Activated T-helper 2 cell treated with anti-CD3 and anti-CD28 coated beads, Interferon-gamma antibody, Interleukin-2, Interleukin-4, amounts not matched to agents 10 μg/mL and 5 μg/mL and 100 μg/mL, durations not matched to agents 14 hours and 24 hours and 36 hours (primary cell): ENCODE measurements around the gene SLC6A6. TPM values are rescaled to one million over a fixed set of nuclear protein-coding genes. Genes with fewer than 3 reads are reported as not detected.

Source experiments
- DNase-seq: peaks from one replicate; pipeline ENCODE4 v3.0.0; 2021; ENCODE audit warnings: low spot score
- H3K27ac Mint-ChIP-seq: one replicate; pipeline ENCODE4 v1.8.0; 2021; ENCODE audit warnings: mixed read lengths
- H3K27me3 Mint-ChIP-seq: one replicate; pipeline ENCODE4 v1.8.0; 2021; ENCODE audit warnings: low read depth, mixed read lengths
- H3K36me3 Mint-ChIP-seq: one replicate; pipeline ENCODE4 v1.8.0; 2021; ENCODE audit warnings: low read depth, mixed read lengths
- H3K4me1 Mint-ChIP-seq: one replicate; pipeline ENCODE4 v1.8.0; 2021; ENCODE audit warnings: low read depth, mixed read lengths
- H3K4me3 Mint-ChIP-seq: one replicate; pipeline ENCODE4 v1.8.0; 2021; ENCODE audit warnings: low read depth, mild to moderate bottlenecking, moderate library complexity, mixed read lengths
- H3K9me3 Mint-ChIP-seq: one replicate; pipeline ENCODE4 v1.8.0; 2021; ENCODE audit warnings: mixed read lengths
- intact Hi-C: fragments of 100-400 bp; cut with micrococcal nuclease; formaldehyde crosslinking; loops from one replicate; pipeline ENCODE4 v1.15.1; 2023
- total RNA-seq: library from RNA; stranded (reverse); gene quantifications from 2 replicates; pipeline ENCODE4 v1.2.3, GENCODE V29; 2022

The SLC6A6 gene
- total RNA-seq, 1 donor from 2014 or later: 55.8 TPM

GRCh38 chr3:14366915-14367823, 35.2 kb upstream of the SLC6A6 start:
- peaks cover 3% of the 10 kb centered on the region for H3K27me3 Mint-ChIP-seq
- no peaks in the 10 kb centered on the region for H3K36me3 Mint-ChIP-seq
- no peaks in the 10 kb centered on the region for H3K9me3 Mint-ChIP-seq
- H3K4me1 Mint-ChIP-seq: no peaks in the 10 kb centered on the region
- H3K27ac Mint-ChIP-seq: no peak overlapping the region
- no peak overlapping the region for H3K4me3 Mint-ChIP-seq
- DNase-seq: no peak
- intact Hi-C loops: no loop called here

GRCh38 chr3:14368146-14368545, 34.3 kb upstream of the SLC6A6 start:
- intact Hi-C loops: no loop called here
- no peak overlapping the region for H3K27ac Mint-ChIP-seq
- H3K36me3 Mint-ChIP-seq: no peaks in the 10 kb centered on the region
- no peaks in the 10 kb centered on the region for H3K4me1 Mint-ChIP-seq
- H3K27me3 Mint-ChIP-seq: peaks cover 3% of the 10 kb centered on the region
- no peaks in the 10 kb centered on the region for H3K9me3 Mint-ChIP-seq
- DNase-seq: no peak
- no peak overlapping the region for H3K4me3 Mint-ChIP-seq

GRCh38 chr3:14368885-14369284, 33.5 kb upstream of the SLC6A6 start:
- no peak overlapping the region for H3K27ac Mint-ChIP-seq
- intact Hi-C loops: no loop called here
- no peak for DNase-seq
- H3K4me3 Mint-ChIP-seq: no peak overlapping the region
- peaks cover 3% of the 10 kb centered on the region for H3K27me3 Mint-ChIP-seq
- H3K36me3 Mint-ChIP-seq: no peaks in the 10 kb centered on the region
- no peaks in the 10 kb centered on the region for H3K4me1 Mint-ChIP-seq
- no peaks in the 10 kb centered on the region for H3K9me3 Mint-ChIP-seq

GRCh38 chr3:14369675-14370669, 32.4 kb upstream of the SLC6A6 start:
- Mint-ChIP-seq H3K9me3 (no peaks in the 10 kb centered on the region), H3K36me3 (no peaks in the 10 kb centered on the region), H3K4me3 (no peak overlapping the region), H3K27ac (no peak overlapping the region), H3K4me1 (no peaks in the 10 kb centered on the region), H3K27me3 (peaks cover 2% of the 10 kb centered on the region)
- intact Hi-C loops: no loop called here
- no peak for DNase-seq

GRCh38 chr3:14370720-14371572, 31.5 kb upstream of the SLC6A6 start:
- no peak overlapping the region for H3K27ac Mint-ChIP-seq

GRCh38 chr3:14371573-14372474, 30.6 kb upstream of the SLC6A6 start:
- intact Hi-C loops: no loop called here
- Mint-ChIP-seq H3K27ac (no peak overlapping the region), H3K4me1 (no peaks in the 10 kb centered on the region), H3K4me3 (no peak overlapping the region), H3K27me3 (peaks cover 1% of the 10 kb centered on the region), H3K36me3 (no peaks in the 10 kb centered on the region), H3K9me3 (no peaks in the 10 kb centered on the region)
- DNase-seq: no peak

More at GRCh38 chr3:14370720-14371572, 31.5 kb upstream of the SLC6A6 start:
- Mint-ChIP-seq H3K36me3 (no peaks in the 10 kb centered on the region), H3K4me1 (no peaks in the 10 kb centered on the region), H3K27me3 (peaks cover 1% of the 10 kb centered on the region), H3K9me3 (no peaks in the 10 kb centered on the region), H3K4me3 (no peak overlapping the region)
- intact Hi-C loops: no loop called here
- no peak for DNase-seq

- intact Hi-C loops: no loop called here
- Mint-ChIP-seq H3K4me3 (no peak overlapping the region), H3K36me3 (no peaks in the 10 kb centered on the region), H3K27me3 (no peaks in the 10 kb centered on the region), H3K27ac (no peak overlapping the region), H3K9me3 (no peaks in the 10 kb centered on the region), H3K4me1 (peaks cover 6% of the 10 kb centered on the region)
- DNase-seq: no peak
Observed at GRCh38 chr3:14372587-14372986, 29.8 kb upstream of the SLC6A6 start.

GRCh38 chr3:14373753-14374376, 28.5 kb upstream of the SLC6A6 start:
- no peak for DNase-seq
- Mint-ChIP-seq H3K36me3 (no peaks in the 10 kb centered on the region), H3K27ac (no peak overlapping the region), H3K4me3 (no peak overlapping the region), H3K27me3 (no peaks in the 10 kb centered on the region), H3K4me1 (peaks cover 16% of the 10 kb centered on the region), H3K9me3 (no peaks in the 10 kb centered on the region)
- intact Hi-C loops: no loop called here

GRCh38 chr3:14374444-14374883, 27.9 kb upstream of the SLC6A6 start:
- Mint-ChIP-seq H3K9me3 (no peaks in the 10 kb centered on the region), H3K27ac (no peak overlapping the region), H3K4me3 (no peak overlapping the region), H3K4me1 (peaks cover 18% of the 10 kb centered on the region), H3K36me3 (no peaks in the 10 kb centered on the region), H3K27me3 (no peaks in the 10 kb centered on the region)
- intact Hi-C loops: no loop called here
- DNase-seq: no peak

GRCh38 chr3:14375192-14375591, 27.2 kb upstream of the SLC6A6 start:
- no peak overlapping the region for H3K27ac Mint-ChIP-seq
- intact Hi-C loops: no loop called here
- H3K36me3 Mint-ChIP-seq: no peaks in the 10 kb centered on the region
- peaks cover 18% of the 10 kb centered on the region for H3K4me1 Mint-ChIP-seq
- DNase-seq: no peak
- H3K27me3 Mint-ChIP-seq: no peaks in the 10 kb centered on the region
- no peaks in the 10 kb centered on the region for H3K9me3 Mint-ChIP-seq
- no peak overlapping the region for H3K4me3 Mint-ChIP-seq

GRCh38 chr3:14376348-14377043, 25.9 kb upstream of the SLC6A6 start:
- peaks cover 18% of the 10 kb centered on the region for H3K4me1 Mint-ChIP-seq
- no peak overlapping the region for H3K27ac Mint-ChIP-seq
- H3K36me3 Mint-ChIP-seq: no peaks in the 10 kb centered on the region
- intact Hi-C loops: no loop called here
- no peak for DNase-seq
- no peaks in the 10 kb centered on the region for H3K9me3 Mint-ChIP-seq
- H3K27me3 Mint-ChIP-seq: no peaks in the 10 kb centered on the region
- no peak overlapping the region for H3K4me3 Mint-ChIP-seq
